Neural progenitor cell (in vitro differentiated cells): ENCODE measurements around the gene ADAM10. TPM values are rescaled to one million over a fixed set of nuclear protein-coding genes. Genes with fewer than 3 reads are reported as not detected.

ENCODE experiments used
- DNase-seq: peaks from one replicate; pipeline ENCODE4 v3.0.0-alpha.2; 2016; ENCODE audit warnings: low spot score
- H2AFZ ChIP-seq: fragments of 200-600 bp; sonication (generic); replicated peaks from 2 replicates; pipeline ENCODE4 v1.6.1; 2016; ENCODE audit warnings: antibody characterized with exemption
- H3F3A ChIP-seq: fragments of 200-600 bp; sonication (generic); 2 replicates; pipeline ENCODE4 v1.6.1; 2016; ENCODE audit warnings: antibody characterized with exemption, low read depth
- H3K27ac ChIP-seq: fragments of 200-600 bp; sonication (generic); 2 replicates; pipeline ENCODE4 v1.5.1; 2016; ENCODE audit warnings: mild to moderate bottlenecking
- H3K27me3 ChIP-seq: fragments of 200-600 bp; sonication (generic); 2 replicates; pipeline ENCODE4 v1.6.1; 2016; ENCODE audit warnings: mild to moderate bottlenecking, moderate library complexity
- H3K36me3 ChIP-seq: fragments of 200-600 bp; sonication (generic); 2 replicates; pipeline ENCODE4 v1.5.1; 2016
- H3K4me1 ChIP-seq: fragments of 200-600 bp; sonication (generic); 2 replicates; pipeline ENCODE4 v1.6.1; 2016; ENCODE audit warnings: mixed run types
- H3K4me2 ChIP-seq: fragments of 200-600 bp; sonication (generic); 2 replicates; pipeline ENCODE4 v1.6.1; 2016
- H3K4me3 ChIP-seq: fragments of 200-600 bp; sonication (generic); 2 replicates; pipeline ENCODE4 v1.5.1; 2016
- H3K79me2 ChIP-seq: fragments of 200-600 bp; sonication (generic); 2 replicates; pipeline ENCODE4 v1.6.1; 2016; ENCODE audit warnings: low read depth
- H3K9ac ChIP-seq: fragments of 200-600 bp; sonication (generic); 2 replicates; pipeline ENCODE4 v1.6.1; 2016
- H3K9me3 ChIP-seq: fragments of 200-600 bp; sonication (generic); 2 replicates; pipeline ENCODE4 v1.5.1; 2016; ENCODE audit warnings: low read depth
- H4K20me1 ChIP-seq: fragments of 200-600 bp; sonication (generic); 2 replicates; pipeline ENCODE4 v1.6.1; 2016; ENCODE audit warnings: low read depth
- H3K27ac Mint-ChIP-seq: 3 replicates; pipeline ENCODE4 v1.8.0; 2021; ENCODE audit warnings: mixed read lengths
- H3K27me3 Mint-ChIP-seq: 2 replicates; pipeline ENCODE4 v1.8.0; 2022; ENCODE audit warnings: low read depth, mild to moderate bottlenecking, inconsistent platforms, moderate library complexity, mixed read lengths; ENCODE audit not compliant: insufficient read depth
- H3K36me3 Mint-ChIP-seq: 3 replicates; pipeline ENCODE4 v1.8.0; 2021; ENCODE audit warnings: mixed read lengths
- H3K4me1 Mint-ChIP-seq: 3 replicates; pipeline ENCODE4 v1.8.0; 2021; ENCODE audit warnings: mixed read lengths
- H3K4me3 Mint-ChIP-seq: 3 replicates; pipeline ENCODE4 v1.8.0; 2021; ENCODE audit warnings: mild to moderate bottlenecking, moderate library complexity, mixed read lengths
- H3K9me3 Mint-ChIP-seq: 3 replicates; pipeline ENCODE4 v1.8.0; 2020; ENCODE audit warnings: mixed read lengths
- EZH2 ChIP-seq: fragments of 200-600 bp; sonication (generic); IDR thresholded peaks from 2 replicates; pipeline ENCODE4 v1.6.1; 2017; ENCODE audit warnings: antibody characterized with exemption, mild to moderate bottlenecking, moderate library complexity
- EZH2phosphoT487 ChIP-seq: fragments of 200-600 bp; sonication (generic); IDR thresholded peaks from 2 replicates; pipeline ENCODE4 v1.6.1; 2017; ENCODE audit warnings: antibody characterized with exemption
- total RNA-seq: library from RNA; depleted of rRNA; stranded (reverse); fragments of >200 nt; gene quantifications from 2 replicates; pipeline ENCODE4 v1.2.3, GENCODE V29; 2015; ENCODE audit warnings: low replicate concordance
- TF ChIP-seq, protein P1 (sequence below): fragments of 200-600 bp; sonication (generic); IDR thresholded peaks from 2 replicates; pipeline ENCODE4 v1.5.1; 2017; ENCODE audit warnings: antibody characterized with exemption, mild to moderate bottlenecking

ADAM10 gene
- total RNA-seq, 1 donor from 2014 or later: 153 TPM

DNA sequence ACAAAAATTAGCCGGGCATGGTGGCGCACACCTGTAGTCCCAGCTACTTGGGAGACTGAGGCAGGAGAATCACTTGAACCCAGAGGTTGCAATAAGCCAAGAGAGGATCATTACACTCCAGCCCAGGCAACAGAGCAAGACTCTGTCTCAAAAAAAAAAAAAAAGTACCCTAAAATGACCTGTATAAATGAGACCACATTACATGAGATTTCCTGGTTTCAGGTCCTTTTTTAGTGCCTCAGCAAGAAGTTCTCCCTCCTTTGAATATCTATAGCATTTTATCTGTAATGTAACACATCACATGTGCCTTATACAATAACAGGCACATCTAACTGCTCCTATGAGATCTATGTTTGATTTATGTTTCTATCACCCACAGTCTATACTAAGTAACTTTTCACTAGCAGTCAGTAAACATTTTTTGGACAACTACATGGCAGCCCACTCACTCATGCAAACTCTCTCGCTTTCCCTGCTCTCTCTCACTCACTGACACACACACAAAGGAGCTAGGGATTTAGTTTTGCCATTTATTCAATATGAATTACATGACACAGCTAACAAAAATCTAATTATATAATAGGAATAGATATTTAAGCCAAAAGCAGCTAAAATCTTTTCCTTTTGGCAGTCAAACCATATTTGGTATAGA is 34.1 kb downstream of the ADAM10 start:
- H3K4me3 ChIP-seq: no peak overlapping the region
- no peaks in the 10 kb centered on the region for H3K9me3 ChIP-seq
- H3K79me2 ChIP-seq: peaks cover 70% of the 10 kb centered on the region
- H3K27me3 ChIP-seq: no peaks in the 10 kb centered on the region
- H3F3A ChIP-seq: no peaks in the 10 kb centered on the region
- peaks cover 4% of the 10 kb centered on the region for H3K36me3 ChIP-seq
- no peak overlapping the region for H3K4me2 ChIP-seq
- TF ChIP-seq EZH2: no peak
- TF ChIP-seq, protein P1, sequence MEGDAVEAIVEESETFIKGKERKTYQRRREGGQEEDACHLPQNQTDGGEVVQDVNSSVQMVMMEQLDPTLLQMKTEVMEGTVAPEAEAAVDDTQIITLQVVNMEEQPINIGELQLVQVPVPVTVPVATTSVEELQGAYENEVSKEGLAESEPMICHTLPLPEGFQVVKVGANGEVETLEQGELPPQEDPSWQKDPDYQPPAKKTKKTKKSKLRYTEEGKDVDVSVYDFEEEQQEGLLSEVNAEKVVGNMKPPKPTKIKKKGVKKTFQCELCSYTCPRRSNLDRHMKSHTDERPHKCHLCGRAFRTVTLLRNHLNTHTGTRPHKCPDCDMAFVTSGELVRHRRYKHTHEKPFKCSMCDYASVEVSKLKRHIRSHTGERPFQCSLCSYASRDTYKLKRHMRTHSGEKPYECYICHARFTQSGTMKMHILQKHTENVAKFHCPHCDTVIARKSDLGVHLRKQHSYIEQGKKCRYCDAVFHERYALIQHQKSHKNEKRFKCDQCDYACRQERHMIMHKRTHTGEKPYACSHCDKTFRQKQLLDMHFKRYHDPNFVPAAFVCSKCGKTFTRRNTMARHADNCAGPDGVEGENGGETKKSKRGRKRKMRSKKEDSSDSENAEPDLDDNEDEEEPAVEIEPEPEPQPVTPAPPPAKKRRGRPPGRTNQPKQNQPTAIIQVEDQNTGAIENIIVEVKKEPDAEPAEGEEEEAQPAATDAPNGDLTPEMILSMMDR: no peak
- TF ChIP-seq EZH2phosphoT487: no peak
- H3K27ac ChIP-seq: no peak overlapping the region
- no peaks in the 10 kb centered on the region for H3K4me1 ChIP-seq
- H3K4me1 Mint-ChIP-seq: no peaks in the 10 kb centered on the region
- no peak overlapping the region for H3K4me3 Mint-ChIP-seq
- no peak overlapping the region for H2AFZ ChIP-seq
- H3K9ac ChIP-seq: no peak overlapping the region
- peaks cover 26% of the 10 kb centered on the region for H3K36me3 Mint-ChIP-seq
- H3K27me3 Mint-ChIP-seq: no peaks in the 10 kb centered on the region
- H3K9me3 Mint-ChIP-seq: no peaks in the 10 kb centered on the region
- no peak for DNase-seq
- H4K20me1 ChIP-seq: peaks cover 11% of the 10 kb centered on the region
- H3K27ac Mint-ChIP-seq: no peak overlapping the region

DNA sequence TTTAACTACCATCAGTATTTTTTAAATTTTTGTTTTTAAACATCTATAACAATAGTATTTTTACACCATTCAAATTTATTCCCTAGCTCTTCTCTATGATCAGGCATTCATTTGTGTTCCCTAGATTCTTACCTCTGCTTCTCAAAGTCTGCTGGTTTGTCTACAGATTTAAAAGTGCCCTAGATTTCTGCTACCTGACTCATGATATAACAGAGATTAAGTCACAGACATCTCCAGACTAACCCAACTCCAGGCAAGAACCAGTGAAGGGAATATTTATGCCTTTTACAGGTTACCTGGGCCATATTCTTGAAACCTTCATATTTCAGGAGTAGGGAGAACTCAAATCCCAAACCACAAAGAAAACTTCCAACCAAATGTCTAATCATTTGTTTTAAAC is 38.8 kb downstream of the ADAM10 start:
- peaks cover under 1% of the 10 kb centered on the region for H4K20me1 ChIP-seq
- no peaks in the 10 kb centered on the region for H3K4me1 ChIP-seq
- TF ChIP-seq EZH2: no peak
- TF ChIP-seq EZH2phosphoT487: no peak
- TF ChIP-seq, protein P1: no peak
- Mint-ChIP-seq H3K4me1 (no peaks in the 10 kb centered on the region), H3K4me3 (no peak overlapping the region), H3K27me3 (no peaks in the 10 kb centered on the region), H3K27ac (no peak overlapping the region), H3K36me3 (peaks cover 23% of the 10 kb centered on the region), H3K9me3 (no peaks in the 10 kb centered on the region)
- no peak for DNase-seq
- no peaks in the 10 kb centered on the region for H3F3A ChIP-seq
- H3K79me2 ChIP-seq: peaks cover 72% of the 10 kb centered on the region
- H3K9ac ChIP-seq: no peak overlapping the region
- H3K36me3 ChIP-seq: peaks cover 4% of the 10 kb centered on the region
- no peak overlapping the region for H3K4me3 ChIP-seq
- no peak overlapping the region for H2AFZ ChIP-seq
- H3K4me2 ChIP-seq: no peak overlapping the region
- no peak overlapping the region for H3K27ac ChIP-seq
- H3K9me3 ChIP-seq: no peaks in the 10 kb centered on the region
- H3K27me3 ChIP-seq: no peaks in the 10 kb centered on the region

DNA sequence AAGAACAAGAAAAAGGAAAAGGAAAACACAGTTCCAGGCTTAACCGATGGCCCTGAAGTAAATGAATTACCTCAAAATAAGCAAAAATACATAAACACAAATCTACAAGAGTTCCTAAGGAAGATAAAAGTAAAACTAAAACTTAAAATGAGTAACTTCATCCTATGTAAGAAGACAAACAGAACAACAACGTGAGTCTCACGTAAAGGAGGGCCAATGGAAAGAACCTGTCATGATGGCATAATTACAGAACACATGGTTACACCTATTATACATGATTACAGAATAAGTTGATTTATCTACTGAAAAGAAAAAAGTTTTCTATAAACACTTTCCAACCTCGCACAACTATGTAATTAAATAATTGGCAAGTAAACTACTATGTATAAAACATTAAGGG is 42.1 kb downstream of the ADAM10 start:
- H3K4me3 Mint-ChIP-seq: no peak overlapping the region
- H3K4me1 Mint-ChIP-seq: no peaks in the 10 kb centered on the region
- Histone ChIP-seq H3K27ac (no peak overlapping the region), H4K20me1 (peaks cover 4% of the 10 kb centered on the region), H3K79me2 (peaks cover 93% of the 10 kb centered on the region), H3K27me3 (no peaks in the 10 kb centered on the region), H3K4me1 (no peaks in the 10 kb centered on the region), H3K9me3 (no peaks in the 10 kb centered on the region), H3K4me2 (no peak overlapping the region), H3K4me3 (no peak overlapping the region), H3F3A (no peaks in the 10 kb centered on the region), H3K36me3 (no peaks in the 10 kb centered on the region), H3K9ac (no peak overlapping the region), H2AFZ (no peak overlapping the region)
- no peaks in the 10 kb centered on the region for H3K27me3 Mint-ChIP-seq
- H3K27ac Mint-ChIP-seq: no peak overlapping the region
- DNase-seq: no peak
- TF ChIP-seq EZH2phosphoT487: no peak
- TF ChIP-seq, protein P1: no peak
- no peak for TF ChIP-seq EZH2
- peaks cover 30% of the 10 kb centered on the region for H3K36me3 Mint-ChIP-seq
- H3K9me3 Mint-ChIP-seq: peaks cover 11% of the 10 kb centered on the region
